Measurements from ENCODE around the gene SLC5A10.
A peak's percentile ranks its signal among the peaks of the same experiment; 100 is the strongest.

Gene SLC5A10

GRCh38 chr17:18985475-18985874 lies 33.5 kb downstream of the SLC5A10 start:
- no peak for DNase-seq (ENCODE audit: low read depth)

DNA sequence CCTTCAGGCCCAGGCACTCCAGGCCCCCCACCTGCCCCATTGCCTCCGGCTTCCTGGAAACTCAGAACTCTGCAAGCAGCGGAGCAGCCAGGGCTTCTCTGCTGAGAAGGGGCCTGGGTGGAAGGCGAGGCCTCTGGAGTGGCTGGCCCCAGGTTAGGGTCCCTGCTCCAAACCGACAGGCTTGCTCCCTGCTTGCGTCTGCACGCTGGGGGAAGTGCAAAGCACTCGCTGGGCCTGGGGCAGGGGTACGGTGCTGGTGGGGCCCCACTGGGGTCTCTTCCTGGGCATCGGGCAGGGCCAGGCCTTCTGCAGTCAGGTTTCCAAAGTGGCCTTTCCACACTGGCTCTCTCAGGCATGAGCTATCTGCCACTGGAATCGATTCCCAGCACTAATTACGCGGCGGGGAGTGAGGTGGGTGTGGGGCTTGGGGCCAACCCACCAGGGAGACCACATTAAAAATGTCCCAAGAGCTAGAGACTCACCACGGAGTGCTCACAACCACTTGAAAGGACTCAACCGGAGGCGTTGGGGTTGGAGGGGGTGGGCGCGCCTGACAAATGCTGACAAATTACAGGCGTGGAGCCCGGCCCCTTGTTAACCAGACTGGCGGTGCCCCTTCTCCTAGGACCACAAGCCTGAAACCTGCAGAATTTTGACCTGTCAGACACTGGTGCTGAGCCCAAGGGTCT lies 34.7 kb downstream of the SLC5A10 start:
- DNase-seq (ENCODE audit: low read depth) = no peak

DNA sequence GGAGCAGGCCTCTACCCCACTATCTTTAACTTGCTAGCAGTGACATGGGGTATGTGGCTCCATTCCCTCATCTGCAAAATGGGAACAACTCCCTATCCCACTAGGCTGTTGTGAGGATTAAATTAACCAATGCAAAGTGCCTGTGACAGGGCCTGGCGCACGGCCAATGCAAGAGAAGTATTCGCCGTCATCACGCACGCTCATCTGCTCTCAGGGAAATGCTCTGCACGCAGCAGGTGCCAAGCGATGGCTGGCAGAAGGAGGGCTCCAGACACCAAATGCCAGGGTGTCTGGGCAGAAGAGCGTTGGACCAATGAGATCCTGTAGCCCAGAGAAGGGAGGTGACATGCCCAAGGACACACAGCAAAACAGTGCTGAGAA lies 35.3 kb downstream of the SLC5A10 start:
- no peak for DNase-seq (ENCODE audit: low read depth)

- DNase-seq (ENCODE audit: low read depth) = no peak
Observed at GRCh38 chr17:18987862-18988545, 36.0 kb downstream of the SLC5A10 start.

GRCh38 chr17:18988546-18989173 lies 36.7 kb downstream of the SLC5A10 start:
- DNase-seq (ENCODE audit: low read depth) = no peak

DNA sequence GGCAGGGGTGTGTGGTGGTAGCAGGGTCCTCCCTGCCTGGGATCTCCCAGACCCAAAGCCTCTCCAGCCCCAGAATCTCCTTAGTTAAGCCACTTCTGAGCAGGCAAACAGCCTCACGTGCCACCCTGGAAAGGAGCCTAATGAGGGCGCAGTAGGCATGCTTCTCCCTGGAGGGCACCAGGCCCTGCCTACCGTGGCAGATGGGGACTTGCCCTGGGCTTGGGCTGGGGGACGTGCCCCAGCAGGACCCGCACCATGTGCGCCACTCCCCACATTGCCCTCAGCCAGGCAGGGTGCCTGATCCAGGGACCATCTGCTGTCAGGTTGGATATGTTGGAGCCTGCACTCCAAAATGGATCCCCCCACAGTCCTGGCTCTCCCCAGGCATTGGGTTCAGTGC lies 38.4 kb downstream of the SLC5A10 start:
- DNase-seq (ENCODE audit: low read depth) = no peak

- no peak for DNase-seq (ENCODE audit: low read depth)
Observed at GRCh38 chr17:18991531-18992315, 39.8 kb downstream of the SLC5A10 start.

GRCh38 chr17:18992454-18993130 lies 40.6 kb downstream of the SLC5A10 start:
- no peak for DNase-seq (ENCODE audit: low read depth)

- DNase-seq (ENCODE audit: low read depth) = peak; percentile 23
Observed at GRCh38 chr17:18993905-18994526, 42.1 kb downstream of the SLC5A10 start.

GRCh38 chr17:18994631-18995030 lies 42.7 kb downstream of the SLC5A10 start:
- DNase-seq (ENCODE audit: low read depth) = peak; percentile 23

- no peak for DNase-seq (ENCODE audit: low read depth)
Observed at GRCh38 chr17:18995220-18995619, 43.3 kb downstream of the SLC5A10 start.

DNA sequence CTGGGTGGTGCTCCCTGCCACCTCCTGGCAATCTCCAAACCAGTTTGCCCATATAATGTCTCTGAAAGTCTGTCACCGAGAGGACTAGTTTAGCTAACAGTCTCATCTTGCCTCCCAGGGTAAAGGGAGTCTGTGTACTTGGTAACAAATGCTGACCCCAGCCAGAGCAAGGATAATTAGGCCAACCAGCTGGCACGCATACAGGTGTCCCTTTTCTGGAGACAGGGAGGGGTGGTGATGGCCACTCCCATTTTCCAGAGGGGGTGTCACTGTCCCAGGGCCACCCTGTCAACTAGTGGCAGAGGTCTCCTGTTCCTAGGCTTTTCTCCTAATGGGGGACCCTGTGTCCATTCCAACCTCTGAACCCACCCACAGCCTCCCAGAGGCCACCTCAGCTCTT lies 44.5 kb downstream of the SLC5A10 start:
- no peak for DNase-seq (ENCODE audit: low read depth)

DNA sequence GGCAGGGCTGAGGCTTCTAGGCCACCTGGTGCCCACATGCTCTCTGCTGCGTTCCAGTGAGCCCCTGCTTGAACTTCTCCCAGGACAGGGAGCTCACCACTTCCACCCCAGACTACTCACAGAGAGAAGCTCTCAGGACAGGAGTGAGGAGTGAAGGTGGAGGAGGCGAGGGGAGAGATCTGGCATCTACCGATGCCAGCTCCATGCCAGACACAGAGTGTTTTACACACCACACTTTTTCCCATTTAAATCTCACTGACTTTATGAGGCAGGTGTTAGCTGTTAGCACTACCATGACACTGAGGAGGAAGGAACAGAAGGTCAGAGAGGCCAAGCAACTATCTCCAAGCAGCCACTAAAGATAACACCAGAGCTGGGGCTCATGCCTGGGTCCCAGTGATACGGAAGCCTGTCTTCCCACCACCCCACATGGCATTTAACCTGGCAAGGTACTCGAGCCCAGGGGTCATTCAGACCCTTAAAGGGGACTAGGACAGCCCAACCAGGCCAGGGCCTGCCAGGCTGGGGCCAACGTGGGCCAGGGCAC lies 45.8 kb downstream of the SLC5A10 start:
- DNase-seq (ENCODE audit: low read depth) = no peak

DNA sequence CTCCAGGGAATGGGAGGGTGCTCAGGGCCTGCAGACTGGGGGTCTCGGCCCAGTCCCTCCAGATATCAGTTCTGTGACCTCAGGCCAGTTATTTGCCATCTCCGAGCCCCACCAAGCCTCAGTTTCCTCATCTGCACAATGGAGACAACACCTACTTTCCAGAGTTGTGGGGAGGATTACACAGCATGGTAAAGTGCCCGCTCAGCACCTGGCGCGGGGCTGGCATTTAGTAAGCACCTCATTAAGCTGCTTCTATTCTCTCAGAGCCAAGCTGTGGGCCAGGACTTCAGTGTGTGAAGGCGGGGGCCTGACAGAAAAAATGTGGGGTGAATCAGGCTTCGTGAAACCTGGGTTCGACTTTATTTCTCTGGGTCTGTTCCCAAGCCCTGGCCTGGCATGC lies 47.4 kb downstream of the SLC5A10 start:
- DNase-seq (ENCODE audit: low read depth) = no peak

DNA sequence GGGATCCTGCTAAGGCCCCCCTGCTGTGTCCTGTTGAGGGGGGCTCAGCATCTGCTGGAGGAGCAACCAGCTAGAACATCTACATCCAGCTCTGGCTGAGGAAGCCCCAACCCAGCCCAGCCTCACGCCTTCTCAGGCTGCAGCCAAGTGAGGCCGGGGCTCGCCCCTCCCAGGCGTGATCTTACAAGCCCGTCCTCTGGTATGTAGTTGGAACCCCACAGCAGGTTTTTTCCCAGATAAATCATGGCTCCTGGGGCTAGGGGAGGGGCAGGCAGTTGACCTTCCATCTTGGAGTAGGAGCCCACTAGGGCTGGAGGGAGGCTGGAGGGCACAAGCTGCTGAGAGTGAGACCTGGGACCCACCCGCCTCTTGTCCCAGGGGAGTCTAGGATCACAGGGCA lies 47.9 kb downstream of the SLC5A10 start:
- DNase-seq (ENCODE audit: low read depth) = no peak

DNA sequence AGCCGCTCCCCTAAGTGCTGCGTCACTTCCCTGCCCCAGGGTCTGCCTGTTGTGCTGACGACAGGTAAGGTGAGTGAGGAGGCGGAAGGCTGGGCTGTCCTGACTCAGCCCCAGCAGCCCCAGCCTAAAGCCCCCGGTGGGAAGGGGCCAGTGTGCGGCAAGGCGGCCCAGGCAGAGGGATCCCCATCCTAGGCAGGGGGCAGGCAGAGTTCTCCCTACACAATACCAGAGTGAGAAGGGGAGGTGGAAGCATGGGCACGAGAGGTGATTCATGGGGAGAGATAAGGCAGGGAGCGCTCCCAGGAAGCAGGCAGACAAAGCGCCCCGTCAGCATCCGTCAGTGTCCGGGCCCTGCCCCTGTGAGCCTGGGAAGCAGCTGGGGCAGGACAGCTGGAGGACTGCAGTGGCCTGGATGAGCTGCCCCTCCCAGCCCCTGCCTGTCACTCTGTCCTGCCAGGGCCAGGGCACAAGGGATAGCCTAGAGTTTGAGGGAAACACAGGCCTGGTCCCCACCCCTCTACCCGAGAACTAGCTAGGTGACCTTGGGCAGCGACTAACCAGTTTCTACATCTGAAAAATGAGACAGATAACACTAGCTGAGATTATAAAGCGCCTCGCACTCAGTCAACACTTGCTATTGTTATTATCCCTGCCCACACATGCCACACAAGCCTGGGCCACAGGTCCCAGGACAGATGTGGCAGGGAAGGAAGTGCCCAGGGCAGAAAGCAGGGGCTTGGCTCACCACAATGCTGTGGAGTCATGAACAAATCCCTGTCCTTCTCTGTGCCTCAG lies 48.8 kb downstream of the SLC5A10 start:
- peak; percentile 84 for DNase-seq (ENCODE audit: low read depth)

- DNase-seq (ENCODE audit: low read depth) = no peak
Observed at GRCh38 chr17:19001907-19002590, 50.1 kb downstream of the SLC5A10 start.

- DNase-seq (ENCODE audit: low read depth) = peak; percentile 59
Observed at GRCh38 chr17:19002805-19003542, 51.0 kb downstream of the SLC5A10 start.
